ENCODE measurements around the gene MMP28.

GRCh38 chr17:35747540-35748017 lies 47.9 kb downstream of the MMP28 start:
- TF ChIP-seq, protein P1, sequence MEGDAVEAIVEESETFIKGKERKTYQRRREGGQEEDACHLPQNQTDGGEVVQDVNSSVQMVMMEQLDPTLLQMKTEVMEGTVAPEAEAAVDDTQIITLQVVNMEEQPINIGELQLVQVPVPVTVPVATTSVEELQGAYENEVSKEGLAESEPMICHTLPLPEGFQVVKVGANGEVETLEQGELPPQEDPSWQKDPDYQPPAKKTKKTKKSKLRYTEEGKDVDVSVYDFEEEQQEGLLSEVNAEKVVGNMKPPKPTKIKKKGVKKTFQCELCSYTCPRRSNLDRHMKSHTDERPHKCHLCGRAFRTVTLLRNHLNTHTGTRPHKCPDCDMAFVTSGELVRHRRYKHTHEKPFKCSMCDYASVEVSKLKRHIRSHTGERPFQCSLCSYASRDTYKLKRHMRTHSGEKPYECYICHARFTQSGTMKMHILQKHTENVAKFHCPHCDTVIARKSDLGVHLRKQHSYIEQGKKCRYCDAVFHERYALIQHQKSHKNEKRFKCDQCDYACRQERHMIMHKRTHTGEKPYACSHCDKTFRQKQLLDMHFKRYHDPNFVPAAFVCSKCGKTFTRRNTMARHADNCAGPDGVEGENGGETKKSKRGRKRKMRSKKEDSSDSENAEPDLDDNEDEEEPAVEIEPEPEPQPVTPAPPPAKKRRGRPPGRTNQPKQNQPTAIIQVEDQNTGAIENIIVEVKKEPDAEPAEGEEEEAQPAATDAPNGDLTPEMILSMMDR (conservative IDR thresholded peaks at IDR 0.05): peak; percentile 91
- no peak for TF ChIP-seq ZFX (IDR thresholded peaks at IDR 0.05)
